ENCODE results near the gene GIT1.
"Not testable (repeated sequence)": the region's sequence is repeated elsewhere in the genome, so short reads cannot be mapped to it uniquely, and the experiment has no call there.

Gene GIT1

DNA sequence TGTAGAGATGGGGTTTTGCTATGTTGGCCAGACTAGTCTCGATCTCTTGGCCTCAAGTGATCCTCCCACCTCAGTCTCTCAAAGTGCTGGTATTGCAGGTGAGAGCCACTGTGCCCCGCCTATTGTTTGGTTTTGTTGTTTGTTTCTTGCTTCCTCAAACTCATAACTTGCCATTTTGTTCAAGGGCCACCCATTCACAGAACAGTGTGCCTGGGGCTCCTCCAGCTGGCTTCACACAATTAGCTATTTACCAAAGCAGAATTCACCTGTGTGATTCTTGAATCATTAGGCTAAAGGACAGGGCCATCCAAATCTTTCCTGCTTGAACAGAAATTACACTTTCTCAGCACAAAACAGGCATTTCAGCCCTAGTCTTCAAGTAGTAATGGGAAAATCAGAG, 29.8 kb downstream of the GIT1 start:
- H3K4me3 ChIP-seq (ENCODE audit: control insufficient read depth, low read depth, low read length) = no peak overlapping the region
- TF ChIP-seq CTCF (conservative IDR thresholded peaks at IDR 0.05; ENCODE audit: control insufficient read depth, insufficient read depth, low read depth, low read length) = no peak
- no peak for DNase-seq (ENCODE audit: low read depth)

DNA sequence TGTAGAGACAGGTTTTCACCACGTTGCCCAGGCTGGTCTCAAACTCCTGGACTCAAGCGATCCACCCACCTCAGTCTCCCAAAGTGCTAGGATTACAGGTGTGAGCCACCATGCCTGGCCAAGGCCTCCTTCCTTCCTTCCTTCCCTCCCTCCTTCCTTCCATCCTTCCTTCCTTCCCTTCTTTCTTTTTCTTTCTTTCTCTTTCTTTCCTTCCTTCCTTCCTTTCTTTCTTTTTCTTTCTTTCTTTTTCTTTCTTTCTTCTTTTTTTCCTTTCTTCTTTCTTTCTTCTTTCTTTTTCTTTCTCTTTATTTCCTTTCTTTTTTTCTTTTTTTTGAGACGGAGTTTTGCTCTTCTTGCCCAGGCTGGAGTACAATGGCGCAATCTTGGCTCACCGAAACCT, 31.3 kb downstream of the GIT1 start:
- not testable (repeated sequence) for DNase-seq (ENCODE audit: low read depth); H3K4me3 ChIP-seq (ENCODE audit: control insufficient read depth, low read depth, low read length)

- H3K4me3 ChIP-seq (ENCODE audit: control insufficient read depth, low read depth, low read length) = no peak overlapping the region
- no peak for TF ChIP-seq CTCF (conservative IDR thresholded peaks at IDR 0.05; ENCODE audit: control insufficient read depth, insufficient read depth, low read depth, low read length)
- no peak for DNase-seq (ENCODE audit: low read depth)
These were observed 31.7 kb downstream of the GIT1 start for GRCh38 chr17:29557739-29558116.

DNA sequence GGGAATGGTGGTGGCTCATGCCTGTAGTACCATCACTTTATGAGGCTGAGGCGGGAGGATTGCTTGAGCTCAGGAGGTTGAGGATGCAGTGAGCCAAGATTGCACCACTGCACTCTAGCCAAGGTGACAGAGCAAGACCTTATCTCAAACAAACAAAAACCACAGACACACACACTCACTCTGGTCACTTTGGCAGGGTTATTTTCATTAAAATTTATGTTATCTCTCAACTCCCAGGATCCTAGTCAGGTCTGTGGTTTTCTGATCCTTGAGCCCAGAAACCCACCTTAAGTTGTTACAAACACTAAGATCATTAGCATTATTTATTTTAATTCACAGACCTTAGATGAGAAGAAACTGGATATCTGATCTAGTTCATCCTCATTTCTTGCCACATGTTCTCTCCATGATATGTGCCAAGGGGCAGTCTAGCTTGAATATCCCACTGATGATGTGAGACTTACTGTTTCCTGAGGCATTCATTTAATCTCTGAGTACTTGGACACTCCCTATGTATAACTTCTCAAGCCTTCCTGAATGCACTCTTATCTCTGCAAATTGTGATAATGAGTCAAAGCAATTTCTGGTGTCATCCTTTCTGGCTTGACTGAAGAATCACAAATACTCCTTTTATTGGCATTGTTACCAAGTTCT, 32.2 kb downstream of the GIT1 start:
- no peak for TF ChIP-seq CTCF (conservative IDR thresholded peaks at IDR 0.05; ENCODE audit: control insufficient read depth, insufficient read depth, low read depth, low read length)
- DNase-seq (ENCODE audit: low read depth) = no peak
- H3K4me3 ChIP-seq (ENCODE audit: control insufficient read depth, low read depth, low read length) = no peak overlapping the region

- TF ChIP-seq CTCF (conservative IDR thresholded peaks at IDR 0.05; ENCODE audit: control insufficient read depth, insufficient read depth, low read depth, low read length) = no peak
- no peak overlapping the region for H3K4me3 ChIP-seq (ENCODE audit: control insufficient read depth, low read depth, low read length)
- DNase-seq (ENCODE audit: low read depth) = no peak
These were observed 33.6 kb downstream of the GIT1 start for GRCh38 chr17:29555840-29556239.

GRCh38 chr17:29549177-29549923, 40.1 kb downstream of the GIT1 start:
- no peak overlapping the region for H3K4me3 ChIP-seq (ENCODE audit: control insufficient read depth, low read depth, low read length)
- peak; percentile 12 for DNase-seq (ENCODE audit: low read depth)
- TF ChIP-seq CTCF (conservative IDR thresholded peaks at IDR 0.05; ENCODE audit: control insufficient read depth, insufficient read depth, low read depth, low read length) = no peak

- no peak overlapping the region for H3K4me3 ChIP-seq (ENCODE audit: control insufficient read depth, low read depth, low read length)
- no peak for TF ChIP-seq CTCF (conservative IDR thresholded peaks at IDR 0.05; ENCODE audit: control insufficient read depth, insufficient read depth, low read depth, low read length)
- DNase-seq (ENCODE audit: low read depth) = no peak
These were observed 42.6 kb downstream of the GIT1 start for GRCh38 chr17:29546830-29547229.
